KOPT-K1 (cell line): Measurements from ENCODE around the gene KLK1.
"Not testable (repeated sequence)": the region's sequence is repeated elsewhere in the genome, so short reads cannot be mapped to it uniquely, and the experiment has no call there.

Experiments used
- H3K27ac ChIP-seq: fragments of 200-600 bp; sonication (generic); 2 replicates; pipeline ENCODE4 v1.5.1; 2016; ENCODE audit warnings: antibody characterized with exemption, mild to moderate bottlenecking, low read depth, low read length; ENCODE audit not compliant: poor library complexity, severe bottlenecking
- H3K36me3 ChIP-seq: fragments of 200-600 bp; sonication (generic); 2 replicates; pipeline ENCODE4 v1.5.1; 2017; ENCODE audit warnings: antibody characterized with exemption, mild to moderate bottlenecking, low read length, moderate library complexity; ENCODE audit not compliant: insufficient read depth
- H3K9me3 ChIP-seq: fragments of 200-600 bp; sonication (generic); 2 replicates; pipeline ENCODE4 v1.5.1; 2017; ENCODE audit warnings: antibody characterized with exemption, low read length, mild to moderate bottlenecking; ENCODE audit not compliant: insufficient read depth, poor library complexity, severe bottlenecking

KLK1 gene

GRCh38 chr19:50777261-50777660 is 46.3 kb downstream of the KLK1 start:
- H3K36me3 ChIP-seq, result no peaks in the 10 kb centered on the region
- H3K27ac ChIP-seq, result no peak overlapping the region
- no peaks in the 10 kb centered on the region for H3K9me3 ChIP-seq

GRCh38 chr19:50776131-50776530 is 47.5 kb downstream of the KLK1 start:
- Histone ChIP-seq H3K9me3 (no peaks in the 10 kb centered on the region), H3K36me3 (no peaks in the 10 kb centered on the region), H3K27ac (no peak overlapping the region)

GRCh38 chr19:50773454-50773853 is 50.1 kb downstream of the KLK1 start:
- not testable (repeated sequence) for H3K36me3 ChIP-seq, H3K27ac ChIP-seq, H3K9me3 ChIP-seq

- not testable (repeated sequence) for H3K27ac ChIP-seq, H3K9me3 ChIP-seq, H3K36me3 ChIP-seq
These were observed 50.7 kb downstream of the KLK1 start for GRCh38 chr19:50772912-50773311.

GRCh38 chr19:50772476-50772875 is 51.1 kb downstream of the KLK1 start:
- H3K36me3 ChIP-seq, result no peaks in the 10 kb centered on the region
- no peak overlapping the region for H3K27ac ChIP-seq

GRCh38 chr19:50770888-50771287 is 52.7 kb downstream of the KLK1 start:
- Histone ChIP-seq H3K27ac (no peak overlapping the region), H3K9me3 (no peaks in the 10 kb centered on the region), H3K36me3 (no peaks in the 10 kb centered on the region)

More at GRCh38 chr19:50772476-50772875, 51.1 kb downstream of the KLK1 start:
- no peaks in the 10 kb centered on the region for H3K9me3 ChIP-seq

- not testable (repeated sequence) for H3K27ac ChIP-seq, H3K36me3 ChIP-seq, H3K9me3 ChIP-seq
These were observed 53.4 kb downstream of the KLK1 start, which contains the start of gene GPR32 for GRCh38 chr19:50770164-50770563. Gene GPR32, plus strand, starts transcription at chr19:50770464. Its CDS starts 137 bp downstream, at chr19:50770601.
